22Rv1 (cell line): ENCODE measurements around the gene ATP8B1.

Source experiments
- CTCF ChIP-seq: fragments of 450-650 bp; IDR thresholded peaks from 2 replicates; pipeline ENCODE4 v1.5.1; 2017; ENCODE audit warnings: mild to moderate bottlenecking
- ZFX ChIP-seq: fragments of 450-650 bp; IDR thresholded peaks from 2 replicates; pipeline ENCODE4 v1.6.1; 2017; ENCODE audit warnings: antibody characterized with exemption, borderline replicate concordance

DNA sequence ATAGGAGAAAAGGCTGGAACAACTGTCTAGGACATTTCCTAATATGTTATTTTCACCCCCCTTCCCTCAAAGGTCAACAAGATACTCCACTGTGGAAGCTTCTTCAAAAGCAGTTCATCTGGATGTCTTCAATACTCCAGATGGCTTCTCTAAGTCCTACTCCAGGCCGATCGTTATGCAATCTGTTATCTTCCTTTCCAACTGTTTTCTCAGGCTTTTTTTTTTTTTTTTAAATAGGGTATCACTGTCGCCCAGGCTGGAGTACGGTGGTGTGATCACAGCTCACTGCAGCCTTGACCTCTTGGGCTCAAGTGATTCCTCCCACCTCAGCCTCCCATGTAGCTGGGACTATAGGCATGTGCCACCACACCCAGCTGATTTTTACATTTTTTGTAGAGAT lies 26.3 kb downstream of the ATP8B1 start:
- TF ChIP-seq CTCF (no peak), ZFX (no peak)
